Thyroid gland (tissue), 4 donors: Measurements from ENCODE around the gene HIPK4. TPM values are rescaled to one million over a fixed set of nuclear protein-coding genes. Genes with fewer than 3 reads are reported as not detected.

ENCODE experiments used
- DNase-seq, 2 donors: peaks; one replicate each; pipeline ENCODE4 v3.0.0-alpha.2; 2019
- H3K27ac ChIP-seq, 3 donors: fragments of 200-600 bp; sonication (generic); 1 replicate in 2 of 3; 2 replicates in 1 of 3; pipeline ENCODE4 v1.5.1; 2016 to 2019; ENCODE audit warnings: mild to moderate bottlenecking in 1 of 3, moderate library complexity in 1 of 3
- H3K27me3 ChIP-seq: fragments of 200-600 bp; sonication (generic); one replicate; pipeline ENCODE4 v1.5.1; 2019
- H3K36me3 ChIP-seq, 2 donors: fragments of 200-600 bp; sonication (generic); one replicate each; pipeline ENCODE4 v1.5.1; 2016 to 2019
- H3K4me1 ChIP-seq, 2 donors: fragments of 200-600 bp; sonication (generic); one replicate each; pipeline ENCODE4 v1.5.1; 2017 to 2019
- H3K4me3 ChIP-seq, 3 donors: fragments of 200-600 bp; sonication (generic); replicated peaks in 1 of 3; 1 replicate in 2 of 3; 2 replicates in 1 of 3; pipeline ENCODE4 v1.5.1; 2016; ENCODE audit warnings: mild to moderate bottlenecking in 1 of 3
- H3K9me3 ChIP-seq: fragments of 200-600 bp; sonication (generic); one replicate; pipeline ENCODE4 v1.5.1; 2017
- POLR2A ChIP-seq, 2 donors: fragments of 450-650 bp; IDR thresholded peaks; one replicate each; pipeline ENCODE4 v1.6.1; 2017; ENCODE audit warnings: antibody characterized with exemption in 2 of 2, mild to moderate bottlenecking in 2 of 2, moderate library complexity in 1 of 2
- WGBS, 2 donors: methylation state at CpG; one replicate each; pipeline ENCODE4 v1.1.5; 2017; 5-methylcytosine and 5-hydroxymethylcytosine counted together
- intact Hi-C: fragments of 100-400 bp; cut with DNase I; formaldehyde crosslinking; loops from one replicate; pipeline ENCODE4 v1.15.1; 2023
- total RNA-seq, 4 donors: library from RNA; depleted of rRNA; stranded (reverse); fragments of >200 nt; gene quantifications; one replicate each; pipeline ENCODE4 v1.2.3, GENCODE V29; 2016
- TF ChIP-seq, protein P1 (sequence below), 6 experiments: fragments of 200-600 bp in 3 of 6; fragments of 450-650 bp in 3 of 6; sonication (generic) in 3 of 6; IDR thresholded peaks; one replicate each; pipeline ENCODE4 v1.5.1; 2016 to 2019; ENCODE audit warnings: antibody characterized with exemption in 6 of 6, mild to moderate bottlenecking in 2 of 6, inconsistent platforms in 1 of 6, moderate library complexity in 1 of 6

HIPK4 gene
- total RNA-seq, 4 donors from 2014 or later: 0.22 to 0.27 TPM; not detected in 2

DNA sequence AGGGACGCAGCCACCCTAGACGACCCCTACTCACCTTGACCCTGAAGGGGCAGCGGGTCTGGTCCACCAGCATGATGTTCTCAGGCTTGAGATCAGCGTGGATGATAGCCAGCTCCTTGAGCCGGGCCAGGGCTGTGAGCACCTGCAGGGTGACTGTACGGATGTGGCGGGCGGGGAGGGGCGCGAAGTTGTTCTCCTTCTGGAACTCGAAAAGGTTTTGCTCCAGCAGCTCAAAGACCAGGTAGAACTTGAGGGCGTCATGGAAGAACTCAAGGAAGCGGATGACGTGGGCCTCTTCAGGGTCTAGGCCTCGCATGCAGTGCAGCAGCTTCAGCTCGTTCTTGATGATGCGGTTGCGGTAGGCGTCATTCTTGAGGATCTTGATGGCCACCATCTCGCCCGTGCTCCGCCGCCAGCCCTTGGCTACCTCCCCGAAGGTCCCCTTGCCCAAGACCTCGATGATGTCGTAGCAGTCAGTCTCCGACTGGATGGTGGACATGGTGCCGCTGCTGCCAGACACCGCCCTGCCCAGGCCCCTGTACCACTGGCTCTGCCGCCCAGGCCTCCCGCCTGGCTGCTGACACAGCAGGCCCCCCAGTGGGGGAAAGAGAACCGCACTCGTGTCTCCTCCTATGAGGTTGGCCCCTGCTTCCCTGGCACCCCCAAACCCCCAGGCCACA lies 437 bp downstream of the HIPK4 start:
- no peaks in the 10 kb centered on the region for H3K9me3 ChIP-seq
- no peaks in the 10 kb centered on the region for H3K36me3 ChIP-seq
- no peak for DNase-seq
- H3K4me3 ChIP-seq: no peak overlapping the region
- H3K4me1 ChIP-seq: peaks cover 5 to 6% of the 10 kb centered on the region in 2 donors
- intact Hi-C loops: no loop called here
- TF ChIP-seq, protein P1, sequence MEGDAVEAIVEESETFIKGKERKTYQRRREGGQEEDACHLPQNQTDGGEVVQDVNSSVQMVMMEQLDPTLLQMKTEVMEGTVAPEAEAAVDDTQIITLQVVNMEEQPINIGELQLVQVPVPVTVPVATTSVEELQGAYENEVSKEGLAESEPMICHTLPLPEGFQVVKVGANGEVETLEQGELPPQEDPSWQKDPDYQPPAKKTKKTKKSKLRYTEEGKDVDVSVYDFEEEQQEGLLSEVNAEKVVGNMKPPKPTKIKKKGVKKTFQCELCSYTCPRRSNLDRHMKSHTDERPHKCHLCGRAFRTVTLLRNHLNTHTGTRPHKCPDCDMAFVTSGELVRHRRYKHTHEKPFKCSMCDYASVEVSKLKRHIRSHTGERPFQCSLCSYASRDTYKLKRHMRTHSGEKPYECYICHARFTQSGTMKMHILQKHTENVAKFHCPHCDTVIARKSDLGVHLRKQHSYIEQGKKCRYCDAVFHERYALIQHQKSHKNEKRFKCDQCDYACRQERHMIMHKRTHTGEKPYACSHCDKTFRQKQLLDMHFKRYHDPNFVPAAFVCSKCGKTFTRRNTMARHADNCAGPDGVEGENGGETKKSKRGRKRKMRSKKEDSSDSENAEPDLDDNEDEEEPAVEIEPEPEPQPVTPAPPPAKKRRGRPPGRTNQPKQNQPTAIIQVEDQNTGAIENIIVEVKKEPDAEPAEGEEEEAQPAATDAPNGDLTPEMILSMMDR (IDR thresholded peaks at IDR 0.05): no peak
- TF ChIP-seq POLR2A (IDR thresholded peaks at IDR 0.05): no peak
- no peak overlapping the region for H3K27ac ChIP-seq
- no peaks in the 10 kb centered on the region for H3K27me3 ChIP-seq
- 92 to 94% methylated on average over 26 to 33 of the region's 33 CpGs for WGBS, 2 donors

DNA sequence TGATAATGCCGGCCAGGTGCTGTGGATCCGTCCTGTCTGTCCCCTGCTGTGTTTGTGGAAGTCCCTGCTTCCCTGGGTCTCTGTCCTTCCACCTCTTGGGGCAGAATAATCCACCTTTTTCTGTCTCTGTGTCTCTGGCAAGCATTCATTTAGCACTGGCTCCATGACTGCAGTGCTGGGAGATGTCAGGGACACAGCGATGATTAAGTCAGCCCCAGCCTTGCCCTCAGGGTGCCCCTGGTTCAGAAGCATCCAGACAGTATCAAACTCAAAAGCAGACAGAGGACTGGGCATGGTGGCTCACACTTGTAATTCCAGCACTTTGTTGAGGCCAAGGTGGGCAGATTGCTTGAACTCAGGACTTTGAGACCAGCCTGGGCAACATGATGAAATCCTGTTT lies 1.5 kb downstream of the HIPK4 start:
- H3K36me3 ChIP-seq: no peaks in the 10 kb centered on the region
- no peaks in the 10 kb centered on the region for H3K27me3 ChIP-seq
- intact Hi-C loops: no loop called here
- H3K4me3 ChIP-seq: no peak overlapping the region
- no peaks in the 10 kb centered on the region for H3K9me3 ChIP-seq
- 75 to 81% methylated on average over 3 of the region's 3 CpGs for WGBS, 2 donors
- no peak for TF ChIP-seq POLR2A (IDR thresholded peaks at IDR 0.05)
- TF ChIP-seq, protein P1 (IDR thresholded peaks at IDR 0.05): no peak
- H3K4me1 ChIP-seq: peaks cover 5 to 6% of the 10 kb centered on the region in 2 donors
- no peak overlapping the region for H3K27ac ChIP-seq
- no peak for DNase-seq

DNA sequence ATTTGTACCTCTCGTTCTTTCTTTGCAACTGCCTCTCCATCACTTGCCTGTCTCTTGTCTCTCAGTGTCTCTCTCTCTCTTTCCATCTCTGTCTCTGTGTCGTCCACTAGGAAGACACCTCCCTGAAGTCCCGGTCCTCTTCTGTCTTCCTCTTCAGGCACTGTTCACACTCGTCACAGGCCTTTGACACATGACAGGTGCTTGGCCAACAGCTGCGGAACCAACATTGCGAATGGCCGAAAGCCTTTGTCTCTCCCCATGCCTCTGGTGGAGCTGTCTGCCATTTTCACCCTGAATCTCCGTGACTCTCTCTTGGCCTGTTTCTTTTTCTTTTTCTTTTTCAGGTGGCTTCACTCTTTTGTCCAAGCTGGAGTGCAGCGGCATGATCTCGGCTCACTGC lies 2.8 kb downstream of the HIPK4 start:
- H3K27ac ChIP-seq: no peak overlapping the region
- H3K9me3 ChIP-seq: no peaks in the 10 kb centered on the region
- no peak for TF ChIP-seq POLR2A (IDR thresholded peaks at IDR 0.05)
- TF ChIP-seq, protein P1 (IDR thresholded peaks at IDR 0.05): no peak
- intact Hi-C loops: no loop called here
- 94 to 96% methylated on average over 10 of the region's 10 CpGs for WGBS, 2 donors
- no peak overlapping the region for H3K4me3 ChIP-seq
- no peaks in the 10 kb centered on the region for H3K36me3 ChIP-seq
- no peak for DNase-seq
- H3K4me1 ChIP-seq: no peaks in the 10 kb centered on the region
- no peaks in the 10 kb centered on the region for H3K27me3 ChIP-seq

DNA sequence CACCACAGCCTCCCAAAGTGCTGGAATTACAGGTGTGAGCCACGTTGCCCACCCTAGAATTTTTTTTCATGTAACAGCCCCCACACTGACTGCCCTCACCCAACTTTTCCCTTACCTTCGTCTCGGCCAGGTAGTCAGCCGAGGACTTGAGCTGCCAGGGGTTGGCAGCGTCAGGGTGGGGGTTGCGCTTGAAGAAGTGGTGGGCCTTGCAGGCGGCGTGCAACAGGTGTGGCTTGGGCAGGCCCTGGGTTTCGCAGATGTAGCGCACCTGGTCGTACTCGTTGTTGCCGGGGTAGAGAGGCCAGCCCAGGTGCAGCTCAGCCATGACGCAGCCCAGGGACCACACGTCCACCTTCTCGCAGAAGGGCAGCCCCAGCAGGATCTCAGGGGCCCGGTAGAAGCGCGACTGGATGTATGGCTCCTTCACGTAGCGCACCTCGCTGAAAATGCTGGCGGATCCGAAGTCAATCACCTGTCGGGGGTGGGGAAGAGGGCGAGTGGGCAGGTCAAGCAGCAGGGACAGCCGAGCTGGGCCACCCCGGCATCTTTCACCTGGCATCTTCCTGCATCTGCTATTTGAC lies 6.2 kb downstream of the HIPK4 start:
- TF ChIP-seq, protein P1 (IDR thresholded peaks at IDR 0.05): no peak
- no peak for TF ChIP-seq POLR2A (IDR thresholded peaks at IDR 0.05)
- Histone ChIP-seq H3K9me3 (no peaks in the 10 kb centered on the region), H3K36me3 (peaks cover 0 to 4% of the 10 kb centered on the region in 2 donors), H3K27ac (no peak overlapping the region), H3K4me3 (no peak overlapping the region), H3K27me3 (no peaks in the 10 kb centered on the region), H3K4me1 (no peaks in the 10 kb centered on the region)
- WGBS, 2 donors: 58 to 87% methylated on average over 15 to 22 of the region's 28 CpGs
- intact Hi-C loops: no loop called here
- no peak for DNase-seq

DNA sequence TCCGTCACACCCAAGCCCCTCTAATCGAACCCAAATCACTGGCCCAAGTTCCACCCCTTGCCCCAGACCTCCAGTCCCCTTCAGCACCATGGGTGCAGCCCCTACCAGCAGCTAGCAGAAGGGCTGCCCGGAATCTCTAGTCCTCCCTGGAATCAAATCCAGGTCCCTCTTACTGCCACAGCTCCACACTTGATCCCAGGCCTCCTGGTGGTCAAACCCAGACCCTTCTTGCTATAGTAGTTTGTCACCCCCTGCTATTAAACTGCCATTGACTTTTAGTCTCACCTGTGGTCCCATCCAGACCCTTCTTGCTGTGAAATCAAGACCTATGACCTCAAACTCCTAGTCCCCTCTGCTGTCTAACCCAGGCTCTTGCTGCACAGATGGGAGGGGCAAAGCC lies 8.7 kb downstream of the HIPK4 start:
- TF ChIP-seq, protein P1 (IDR thresholded peaks at IDR 0.05): no peak
- TF ChIP-seq POLR2A (IDR thresholded peaks at IDR 0.05): no peak
- Histone ChIP-seq H3K9me3 (no peaks in the 10 kb centered on the region), H3K36me3 (peaks cover 3 to 19% of the 10 kb centered on the region in 2 donors), H3K4me3 (no peak overlapping the region), H3K27me3 (no peaks in the 10 kb centered on the region), H3K27ac (no peak overlapping the region), H3K4me1 (no peaks in the 10 kb centered on the region)
- DNase-seq: no peak
- intact Hi-C loops: no loop called here
- WGBS, 2 donors: 72 to 100% methylated on average over 1 to 3 of the region's 3 CpGs
